HG03108 (cell line): ENCODE data around the gene IGFALS.
"Not testable (repeated sequence)": the region's sequence is repeated elsewhere in the genome, so short reads cannot be mapped to it uniquely, and the experiment has no call there.

ENCODE experiments used
- ATAC-seq: cut with Tn5 transposase; IDR thresholded peaks from one replicate; pipeline ENCODE4 v1.9.1; 2021; ENCODE audit warnings: moderate library complexity; ENCODE audit not compliant: unreplicated experiment

Gene IGFALS

GRCh38 chr16:1818204-1818872 is 24.8 kb upstream of the IGFALS start:
- no peak for ATAC-seq

GRCh38 chr16:1817716-1818115 is 24.2 kb upstream of the IGFALS start:
- ATAC-seq = no peak

- ATAC-seq = no peak
These were observed 23.7 kb upstream of the IGFALS start for GRCh38 chr16:1817276-1817589.

DNA sequence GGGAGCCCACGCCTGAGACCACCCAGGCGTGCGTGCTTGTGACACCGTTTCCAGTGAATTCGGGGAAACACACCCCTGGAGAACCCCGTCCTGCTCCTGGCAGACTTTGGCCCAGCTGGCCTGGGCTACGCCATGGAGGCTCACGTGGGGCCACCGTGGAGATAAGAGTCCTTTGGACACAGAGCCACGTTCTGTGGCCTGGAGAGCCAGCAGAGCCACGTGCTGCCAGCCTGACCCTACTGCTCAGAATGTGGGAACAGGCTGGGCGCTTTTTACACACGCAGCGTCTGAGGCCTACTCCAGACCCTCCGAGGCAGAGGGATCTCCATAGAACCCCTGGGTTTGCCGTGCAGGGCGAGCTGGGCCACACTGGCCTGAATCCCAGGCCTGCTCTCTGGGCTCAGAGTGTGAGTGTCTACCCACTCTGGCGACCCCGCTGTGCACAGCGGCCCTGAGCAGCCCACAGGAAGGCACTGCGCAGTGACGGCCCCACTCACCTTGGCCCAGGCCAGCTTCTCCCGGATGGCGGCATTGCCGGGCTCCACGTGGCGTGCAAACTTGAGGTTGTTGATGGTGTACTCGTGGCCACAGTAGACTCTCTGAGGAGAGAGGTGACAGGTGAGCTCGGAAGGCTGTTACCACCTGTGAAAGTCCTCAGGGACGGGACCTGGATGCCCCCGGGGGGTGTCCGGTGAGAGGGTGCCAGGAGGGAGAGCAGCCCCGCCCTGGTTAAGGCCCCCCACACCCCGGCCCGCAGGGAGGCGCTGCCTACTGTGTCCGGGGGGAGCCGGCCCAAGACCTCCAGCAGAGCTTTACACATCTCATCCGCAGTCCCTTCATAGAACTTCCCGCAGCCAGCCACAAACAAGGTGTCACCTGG is 23.1 kb upstream of the IGFALS start:
- ATAC-seq = no peak

- no peak for ATAC-seq
These were observed 22.0 kb upstream of the IGFALS start for GRCh38 chr16:1815461-1815860.

GRCh38 chr16:1812732-1813163 is 19.2 kb upstream of the IGFALS start:
- ATAC-seq = no peak

DNA sequence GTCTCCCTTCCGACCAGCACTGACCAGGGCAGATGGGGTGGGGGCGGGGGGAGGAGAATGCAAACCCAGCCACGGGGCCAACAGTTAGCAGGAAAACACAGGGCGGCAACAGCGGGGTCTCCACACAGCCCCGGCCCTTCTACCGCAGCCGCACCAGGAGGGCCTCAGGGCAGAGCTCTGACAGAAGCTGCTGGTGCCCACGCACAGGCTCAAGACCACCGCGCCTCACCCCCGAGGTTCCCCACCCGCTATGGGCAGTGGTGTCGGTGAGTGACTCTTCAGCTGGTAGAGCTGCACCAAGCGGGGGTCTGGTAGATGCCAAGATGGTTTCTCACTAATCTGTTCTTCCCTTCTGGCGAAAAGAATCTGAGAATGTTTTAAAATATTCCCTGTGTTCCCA is 17.0 kb upstream of the IGFALS start:
- ATAC-seq = no peak

DNA sequence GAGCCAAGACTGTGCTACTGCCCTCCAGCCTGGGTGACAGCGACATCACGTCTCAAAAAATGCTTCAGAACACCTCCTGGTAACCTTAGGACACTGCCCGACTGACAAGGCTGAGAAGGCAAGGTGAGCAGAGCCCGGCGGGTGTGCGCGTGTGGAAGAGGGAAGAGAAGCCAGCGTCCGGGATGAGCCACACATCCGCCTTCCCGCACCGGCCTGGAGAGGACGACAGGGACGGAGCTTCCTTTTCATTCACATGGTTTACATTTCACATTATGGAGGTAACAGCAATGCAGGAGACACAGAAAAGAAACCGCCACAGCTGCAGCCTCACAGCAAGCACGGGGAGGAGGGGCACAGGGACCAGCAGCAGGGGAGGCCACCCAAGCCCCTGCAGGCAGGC is 16.6 kb upstream of the IGFALS start:
- no peak for ATAC-seq

DNA sequence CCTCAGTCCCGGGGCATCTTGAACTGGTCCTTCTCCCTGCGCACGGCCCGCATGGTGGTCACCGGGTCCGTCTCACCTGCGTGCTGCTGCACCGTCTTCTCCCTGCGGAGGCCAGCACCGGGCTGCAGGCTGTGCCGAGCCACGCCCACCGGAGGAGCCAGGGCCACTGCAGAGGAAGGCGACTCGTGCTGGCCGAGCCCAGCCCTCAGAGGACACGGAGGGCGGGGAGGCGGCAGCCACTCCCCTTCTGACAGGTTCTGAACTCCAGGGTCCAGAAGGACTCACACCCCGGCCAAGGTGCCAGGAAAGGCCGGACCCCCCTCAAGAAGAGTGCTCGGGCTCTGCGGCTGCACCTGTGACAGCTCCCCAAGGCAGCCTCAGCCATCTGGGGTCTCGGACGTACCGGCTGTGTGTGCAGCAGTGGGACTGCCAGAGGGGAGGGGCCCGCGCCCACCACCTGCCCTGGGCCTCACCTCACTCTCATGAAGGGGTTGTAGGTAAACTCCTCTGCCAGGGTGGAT is 15.8 kb upstream of the IGFALS start:
- ATAC-seq = no peak

- no peak for ATAC-seq
These were observed 15.2 kb upstream of the IGFALS start for GRCh38 chr16:1808691-1809090.

DNA sequence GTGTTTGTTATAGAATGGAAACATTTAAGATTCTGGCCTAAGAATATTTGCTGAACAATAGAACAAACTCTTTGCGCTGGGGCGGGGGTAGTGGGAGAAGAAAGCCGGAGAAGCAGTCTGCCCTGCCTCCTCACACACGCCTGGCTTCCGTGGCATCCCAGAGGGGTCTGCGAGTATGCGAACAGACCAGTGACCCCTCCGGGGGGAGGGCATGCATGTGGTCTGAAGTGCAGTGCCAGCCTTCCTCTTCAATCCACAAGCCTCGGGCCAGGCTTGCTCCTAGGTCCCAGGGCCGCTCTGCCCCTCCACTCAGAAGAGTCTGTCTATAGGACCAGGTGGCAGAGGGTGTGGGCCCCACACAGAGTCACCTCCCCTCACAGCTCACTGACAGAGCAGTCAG is 14.1 kb upstream of the IGFALS start:
- ATAC-seq = no peak

DNA sequence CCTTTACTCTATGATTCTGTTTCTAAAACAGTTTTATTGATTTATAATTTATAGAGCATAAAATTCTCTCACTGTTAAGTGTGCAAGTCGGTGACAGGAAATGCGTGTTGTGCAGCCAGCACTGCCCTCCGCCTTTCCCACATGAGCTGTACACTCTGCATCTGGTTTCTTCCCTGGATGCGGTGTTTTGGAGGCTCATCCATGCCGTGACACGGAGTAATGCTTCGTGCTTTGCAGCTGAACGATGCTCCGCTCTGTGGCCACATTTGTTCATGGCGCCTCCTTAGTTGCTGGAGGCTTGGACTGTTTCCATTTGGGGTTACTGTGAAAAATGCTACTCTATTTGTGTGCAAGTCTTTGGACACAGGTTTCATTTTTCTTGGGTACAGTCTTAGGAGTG is 7.2 kb upstream of the IGFALS start:
- ATAC-seq = no peak

DNA sequence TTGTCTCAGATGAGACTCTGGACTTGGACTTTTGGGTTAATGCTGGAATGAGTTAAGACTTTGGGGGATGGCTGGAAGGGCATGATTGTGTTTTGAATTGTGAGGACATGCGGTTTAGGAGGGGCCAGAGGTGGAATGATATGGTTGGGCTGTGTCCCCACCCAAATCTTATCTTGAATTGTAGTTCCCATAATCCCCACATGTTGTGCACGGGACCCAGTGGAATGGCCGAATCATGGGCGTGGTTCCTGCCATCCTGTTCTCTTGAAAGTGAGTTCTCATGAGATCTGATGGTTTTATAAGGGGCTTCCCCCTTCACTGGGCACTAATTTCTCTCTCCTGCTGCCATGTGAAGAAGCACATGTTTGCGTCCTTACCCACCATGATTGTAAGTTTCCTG is 5.8 kb upstream of the IGFALS start:
- ATAC-seq = not testable (repeated sequence)

- no peak for ATAC-seq
These were observed 1.6 kb upstream of the IGFALS start for GRCh38 chr16:1794908-1795666.

DNA sequence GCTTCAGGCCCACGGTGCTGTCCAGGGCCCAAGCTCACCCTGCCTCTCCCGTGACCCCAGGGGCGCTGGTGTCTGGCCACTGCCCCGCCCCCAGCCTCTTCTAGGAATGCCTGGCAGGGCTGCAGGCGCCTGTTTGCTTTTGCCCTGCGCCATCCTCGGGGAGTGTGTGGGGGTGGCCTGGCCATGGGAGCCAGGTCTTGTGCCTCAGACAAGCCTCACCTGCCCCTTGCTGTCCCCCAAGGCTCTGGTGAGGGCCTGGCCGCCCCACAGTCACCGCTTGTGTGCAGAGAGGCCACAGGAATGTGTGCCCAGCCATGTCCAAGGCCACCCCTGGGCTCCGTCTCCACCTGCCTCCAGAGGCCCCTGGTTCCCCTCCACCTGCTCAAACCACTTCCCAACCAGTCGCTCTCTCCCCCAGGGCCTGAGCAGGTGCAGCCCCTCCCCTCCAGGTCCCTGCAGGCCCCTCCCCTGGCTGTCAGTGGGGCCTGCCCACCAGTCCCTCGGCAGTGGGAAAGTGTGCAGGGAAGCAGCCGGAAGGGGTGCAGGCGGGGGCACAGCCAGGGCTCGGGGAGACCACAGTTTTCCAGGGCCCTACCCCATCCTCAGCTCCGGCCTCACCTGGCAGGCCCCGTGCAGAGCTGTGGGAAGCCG is 841 bp upstream of the IGFALS start:
- ATAC-seq = no peak

GRCh38 chr16:1792836-1793577 is 498 bp downstream of the IGFALS start:
- no peak for ATAC-seq

DNA sequence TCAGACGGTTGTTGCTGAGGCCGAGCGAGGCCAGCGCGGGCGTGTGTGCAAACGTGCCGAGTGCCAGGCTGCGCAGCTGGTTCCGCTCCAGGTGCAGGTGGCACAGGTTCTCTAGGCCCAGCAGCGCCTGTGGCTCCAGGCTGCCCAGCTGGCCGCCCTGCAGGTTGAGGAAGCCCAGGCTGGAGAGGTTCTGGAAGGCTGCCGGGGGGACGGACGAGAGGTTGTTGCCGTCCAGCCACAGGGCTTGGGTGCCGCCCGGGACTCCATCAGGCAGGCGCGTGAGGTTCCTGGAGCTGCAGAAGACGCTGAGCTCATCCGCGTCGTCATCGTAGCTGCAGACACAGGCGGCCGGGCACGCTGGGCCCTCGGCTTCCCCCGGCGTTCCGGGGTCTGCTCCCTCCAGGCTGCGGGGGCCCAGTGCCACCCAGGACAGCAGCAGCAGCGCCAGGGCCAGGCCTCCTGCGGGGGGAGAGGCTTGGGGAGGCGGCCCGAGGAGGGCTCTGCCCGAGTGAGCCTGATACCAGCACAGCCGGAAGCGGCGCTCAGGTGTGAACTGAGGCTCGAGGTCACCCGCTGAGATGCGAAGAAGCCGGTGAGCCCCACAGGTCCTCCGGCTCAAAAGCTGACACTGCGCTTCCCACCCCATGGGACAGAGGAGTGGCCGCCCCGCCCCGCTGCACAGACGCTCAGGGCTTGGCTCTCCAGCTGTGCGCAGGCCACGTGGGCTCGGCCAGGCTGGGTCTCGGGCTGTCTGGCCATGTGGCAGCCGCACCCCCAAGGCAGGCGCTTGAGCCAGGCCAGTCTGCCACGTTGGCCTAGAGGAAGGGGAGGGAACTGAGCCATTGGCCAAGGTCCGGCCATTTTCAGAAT is 1.3 kb downstream of the IGFALS start:
- ATAC-seq = no peak

- no peak for ATAC-seq
These were observed 2.1 kb downstream of the IGFALS start for GRCh38 chr16:1791256-1791942.
